Right lobe of liver (tissue), 6 donors: ENCODE results near the gene REPS1. TPM values are rescaled to one million over a fixed set of nuclear protein-coding genes. Genes with fewer than 3 reads are reported as not detected.
"Not testable (repeated sequence)": the region's sequence is repeated elsewhere in the genome, so short reads cannot be mapped to it uniquely, and the experiment has no call there.

Experiments used
- ATAC-seq, 4 donors: fragments of 200-7000 bp; cut with Tn5 transposase; one replicate each; pipeline ENCODE4 v1.9.1; 2020; ENCODE audit warnings: mild to moderate bottlenecking in 4 of 4, moderate library complexity in 4 of 4
- DNase-seq, 3 donors: peaks; one replicate each; pipeline ENCODE4 v3.0.0-alpha.2; 2020
- H3K27ac ChIP-seq, 3 donors: fragments of 200-600 bp; one replicate each; pipeline ENCODE4 v1.8.0; 2022
- H3K27me3 ChIP-seq, 2 donors: fragments of 200-600 bp; one replicate each; pipeline ENCODE4 v1.8.0; 2022
- H3K36me3 ChIP-seq, 4 donors: fragments of 200-600 bp; sonication (generic) in 1 of 4; one replicate each; pipeline versions ENCODE4 v1.5.1 to v1.8.0; 2017 to 2022; ENCODE audit warnings: control low read depth in 1 of 4
- H3K4me1 ChIP-seq, 4 donors: fragments of 200-600 bp; sonication (generic) in 1 of 4; one replicate each; pipeline versions ENCODE4 v1.5.1 to v1.8.0; 2017 to 2022; ENCODE audit warnings: control low read depth in 1 of 4
- H3K4me3 ChIP-seq, 3 donors: fragments of 200-600 bp; one replicate each; pipeline ENCODE4 v1.8.0; 2022
- H3K9me3 ChIP-seq, 4 donors: fragments of 200-600 bp; sonication (generic) in 1 of 4; one replicate each; pipeline versions ENCODE4 v1.5.1 to v1.8.0; 2017 to 2022; ENCODE audit warnings: control low read depth in 1 of 4
- POLR2A ChIP-seq: fragments of 450-650 bp; IDR thresholded peaks from one replicate; pipeline ENCODE4 v1.6.1; 2017; ENCODE audit warnings: antibody characterized with exemption, mild to moderate bottlenecking
- WGBS: methylation state at CpG from one replicate; pipeline ENCODE4 v1.1.6; 2018; ENCODE audit warnings: low coverage, low lambda C conversion rate; ENCODE audit not compliant: insufficient coverage; ENCODE audit errors: missing lambda C conversion rate; 5-methylcytosine and 5-hydroxymethylcytosine counted together
- intact Hi-C, 2 donors: fragments of 100-400 bp; cut with DNase I; formaldehyde crosslinking; loops; one replicate each; pipeline versions ENCODE4 v1.11.2 to v1.14.1; 2022
- total RNA-seq, 6 experiments: library from RNA; depleted of rRNA in 2 of 6; stranded (reverse); fragments of >200 nt in 2 of 6; fragmentation: NEBNext Ultra II Directional in 3 of 6; extraction: Animal tissue kit (Norgen Biotek cat#: 25700) in 3 of 6; gene quantifications; one replicate each; pipeline versions ENCODE4 v1.1.0 to v1.2.4, GENCODE V29; 2016 to 2023
- TF ChIP-seq, protein P1 (sequence below), 4 donors: fragments of 200-600 bp in 3 of 4; fragments of 450-650 bp in 1 of 4; IDR thresholded peaks; one replicate each; pipeline versions ENCODE4 v1.5.1 to v1.8.0; 2016 to 2022; ENCODE audit warnings: antibody characterized with exemption in 4 of 4, mild to moderate bottlenecking in 2 of 4
- donor health status: DM: no; HTN: yes; CAD: no.
- donor health status: DM: no; HTN: no; CAD: no.
- donor health status: DM: no; HTN: no; CAD: no.
- donor health status: DM: no; HTN: yes; CAD: no.
- donor health status: DM: no; HTN: yes; CAD: no.

The REPS1 gene
- total RNA-seq, 6 experiments from 2014 or later, result 17.0 to 68.0 (median 34.0) TPM

DNA sequence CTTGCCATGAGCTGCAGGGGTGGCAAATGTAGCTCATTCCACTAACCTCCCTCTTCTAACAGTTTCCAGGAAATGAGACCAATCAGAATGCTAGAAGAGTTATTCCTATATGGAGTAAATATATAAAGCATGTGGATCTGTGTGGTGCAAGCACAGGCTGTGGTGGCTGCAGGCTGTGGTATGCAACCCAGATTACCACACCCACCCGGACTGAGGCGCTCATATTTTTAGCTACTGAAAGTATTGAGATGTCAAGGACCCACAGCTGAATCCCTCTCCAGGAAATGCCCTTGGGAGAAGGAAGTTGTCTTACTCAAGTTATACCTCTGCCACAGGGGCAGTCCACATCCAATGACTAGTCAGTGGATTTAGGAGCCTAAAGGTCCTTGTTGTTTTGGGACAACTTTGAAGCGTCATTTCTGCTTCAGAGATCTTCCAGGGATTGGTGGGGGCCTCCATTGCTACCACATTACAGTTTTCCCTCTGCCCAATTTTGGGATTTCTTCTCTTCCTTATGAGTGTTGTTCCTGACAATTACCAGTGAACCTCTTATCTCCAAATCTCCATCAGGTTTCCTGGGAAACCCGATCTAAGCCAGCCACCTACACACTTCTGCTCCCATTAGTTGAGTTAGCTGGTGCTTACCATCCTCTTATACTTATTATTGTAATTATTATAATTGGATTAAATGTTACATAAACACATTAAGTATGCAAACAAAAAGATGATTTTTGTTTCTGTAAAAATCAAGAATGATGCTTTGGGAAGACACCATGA lies 12.1 kb upstream of the REPS1 start:
- Histone ChIP-seq H3K9me3 (no peaks in the 10 kb centered on the region), H3K4me1 (peaks cover 0 to 31% (median 15%) of the 10 kb centered on the region in 4 donors), H3K4me3 (no peak overlapping the region), H3K27ac (no peak overlapping the region), H3K36me3 (no peaks in the 10 kb centered on the region), H3K27me3 (no peaks in the 10 kb centered on the region)
- TF ChIP-seq, protein P1, sequence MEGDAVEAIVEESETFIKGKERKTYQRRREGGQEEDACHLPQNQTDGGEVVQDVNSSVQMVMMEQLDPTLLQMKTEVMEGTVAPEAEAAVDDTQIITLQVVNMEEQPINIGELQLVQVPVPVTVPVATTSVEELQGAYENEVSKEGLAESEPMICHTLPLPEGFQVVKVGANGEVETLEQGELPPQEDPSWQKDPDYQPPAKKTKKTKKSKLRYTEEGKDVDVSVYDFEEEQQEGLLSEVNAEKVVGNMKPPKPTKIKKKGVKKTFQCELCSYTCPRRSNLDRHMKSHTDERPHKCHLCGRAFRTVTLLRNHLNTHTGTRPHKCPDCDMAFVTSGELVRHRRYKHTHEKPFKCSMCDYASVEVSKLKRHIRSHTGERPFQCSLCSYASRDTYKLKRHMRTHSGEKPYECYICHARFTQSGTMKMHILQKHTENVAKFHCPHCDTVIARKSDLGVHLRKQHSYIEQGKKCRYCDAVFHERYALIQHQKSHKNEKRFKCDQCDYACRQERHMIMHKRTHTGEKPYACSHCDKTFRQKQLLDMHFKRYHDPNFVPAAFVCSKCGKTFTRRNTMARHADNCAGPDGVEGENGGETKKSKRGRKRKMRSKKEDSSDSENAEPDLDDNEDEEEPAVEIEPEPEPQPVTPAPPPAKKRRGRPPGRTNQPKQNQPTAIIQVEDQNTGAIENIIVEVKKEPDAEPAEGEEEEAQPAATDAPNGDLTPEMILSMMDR (IDR thresholded peaks at IDR 0.05), result no peak
- TF ChIP-seq POLR2A, result no peak
- WGBS, result 82% methylated on average over 3 of the region's 4 CpGs
- intact Hi-C loops, result no loop called here
- DNase-seq (no peak), ATAC-seq (no peak)

DNA sequence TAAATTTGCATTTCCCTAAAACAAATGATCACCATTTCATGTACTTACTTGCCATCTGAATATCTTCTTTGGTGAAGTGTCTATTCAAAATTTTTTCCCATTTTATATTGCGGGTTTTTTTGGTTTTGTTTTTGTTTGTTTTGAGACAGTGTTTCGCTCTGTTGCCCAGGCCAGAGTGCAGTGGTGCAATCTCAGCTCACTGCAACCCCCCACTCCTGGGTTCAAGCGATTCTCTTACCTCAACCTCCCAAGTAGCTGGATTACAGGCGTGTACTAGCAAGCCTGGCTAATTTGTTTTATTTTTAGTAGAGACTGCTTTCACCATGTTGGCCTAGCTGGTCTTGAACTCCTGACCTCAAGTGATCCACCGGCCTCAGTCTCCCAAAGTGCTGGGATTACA lies 9.1 kb upstream of the REPS1 start:
- H3K36me3 ChIP-seq, result no peaks in the 10 kb centered on the region
- WGBS, result 22% methylated on average over 5 of the region's 5 CpGs
- TF ChIP-seq POLR2A, result no peak
- TF ChIP-seq, protein P1 (IDR thresholded peaks at IDR 0.05), result no peak
- ATAC-seq (peak in 3 of 4 donors; percentile 39 to 63 (median 45)), DNase-seq (peak in 2 of 3 donors; percentile 62 to 66)
- peak overlapping the region in 2 of 3 donors; percentile 54 to 56 for H3K27ac ChIP-seq
- intact Hi-C loops, result no loop called here
- no peaks in the 10 kb centered on the region for H3K27me3 ChIP-seq
- H3K4me1 ChIP-seq, result peaks cover 0 to 53% (median 19%) of the 10 kb centered on the region in 4 donors
- no peaks in the 10 kb centered on the region for H3K9me3 ChIP-seq
- no peak overlapping the region for H3K4me3 ChIP-seq

DNA sequence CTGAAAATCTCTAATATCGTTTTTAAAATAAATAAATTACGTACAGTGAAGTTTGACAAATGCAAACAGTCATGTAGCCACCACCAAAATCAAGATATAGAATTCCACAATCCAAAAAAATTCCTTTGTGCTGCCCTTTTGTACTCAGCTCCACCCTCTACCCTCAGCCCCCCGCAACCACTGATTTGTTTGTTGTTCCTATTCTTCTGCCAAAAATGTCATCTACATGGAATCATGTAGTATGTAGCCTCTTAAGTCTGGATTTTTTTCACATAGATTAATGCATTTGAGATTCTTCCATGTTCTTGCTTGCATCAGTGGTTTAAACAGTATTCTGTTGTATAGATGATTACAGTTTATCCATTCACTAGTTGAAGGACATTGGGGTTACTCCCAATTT lies 8.5 kb upstream of the REPS1 start:
- Histone ChIP-seq H3K4me1 (peaks cover 0 to 58% (median 21%) of the 10 kb centered on the region in 4 donors), H3K4me3 (peak overlapping the region in 1 of 3 donors; percentile 13), H3K9me3 (no peaks in the 10 kb centered on the region), H3K36me3 (no peaks in the 10 kb centered on the region), H3K27ac (peak overlapping the region in 2 of 3 donors; percentile 54 to 63), H3K27me3 (no peaks in the 10 kb centered on the region)
- peak; percentile 68 to 84 (median 76) for ATAC-seq
- TF ChIP-seq POLR2A, result no peak
- TF ChIP-seq, protein P1 (IDR thresholded peaks at IDR 0.05), result no peak
- 38% methylated on average over 3 of the region's 3 CpGs for WGBS
- DNase-seq, result peak in 2 of 3 donors; percentile 62 to 79
- intact Hi-C loops, result no loop called here

DNA sequence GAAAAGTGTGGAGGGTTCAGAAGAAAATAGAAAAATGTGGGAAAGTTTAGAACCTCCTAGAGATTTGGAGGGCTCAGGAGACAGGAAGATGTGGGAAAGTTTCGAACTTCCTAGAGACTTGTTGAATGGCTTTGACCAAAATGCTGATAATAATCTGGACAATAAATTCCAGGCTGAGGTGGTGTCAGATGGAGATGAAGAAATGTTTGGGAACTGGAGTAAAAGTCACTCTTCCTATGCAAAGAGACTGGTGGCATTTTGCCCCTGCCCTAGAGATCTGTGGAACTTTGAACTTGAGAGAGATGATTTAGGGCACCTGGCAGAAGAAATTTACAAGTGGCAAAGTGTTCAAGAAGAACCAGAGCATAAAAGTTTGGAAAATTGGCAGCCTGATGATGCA lies 5.4 kb upstream of the REPS1 start:
- ATAC-seq, result peak; percentile 6 to 26 (median 18)
- H3K4me1 ChIP-seq, result peaks cover 0 to 74% (median 27%) of the 10 kb centered on the region in 4 donors
- peak overlapping the region in 2 of 3 donors; percentile 52 to 63 for H3K27ac ChIP-seq
- H3K36me3 ChIP-seq, H3K27me3 ChIP-seq, H3K9me3 ChIP-seq, intact Hi-C loops, H3K4me3 ChIP-seq: not testable (repeated sequence)
- WGBS, result 41% methylated on average over 1 of the region's 1 CpG
- peak in 1 of 3 donors; percentile 65 for DNase-seq

DNA sequence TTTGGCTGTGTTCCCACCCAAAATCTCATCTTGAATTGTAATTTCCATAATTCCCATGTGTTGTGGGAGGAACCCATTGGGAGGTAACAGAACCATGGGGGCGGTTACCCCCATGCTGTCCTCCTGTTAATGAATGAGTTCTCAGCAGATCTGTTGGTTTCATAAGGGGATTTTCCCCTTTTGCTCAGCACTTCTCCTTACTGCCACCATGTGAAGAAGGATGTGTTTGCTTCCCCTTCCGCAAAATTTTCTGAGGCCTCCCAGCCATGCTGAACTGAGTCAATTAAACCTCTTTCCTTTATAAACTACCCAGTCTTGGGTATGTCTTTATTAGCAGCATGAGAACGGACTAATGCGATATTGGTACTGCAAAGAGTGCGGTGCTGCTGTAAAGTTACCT lies 4.9 kb upstream of the REPS1 start:
- Histone ChIP-seq H3K4me1 (peaks cover 0 to 75% (median 27%) of the 10 kb centered on the region in 4 donors), H3K27ac (peak overlapping the region in 2 of 3 donors; percentile 52 to 61)
- ATAC-seq, H3K9me3 ChIP-seq, H3K4me3 ChIP-seq, intact Hi-C loops, DNase-seq, H3K27me3 ChIP-seq, H3K36me3 ChIP-seq: not testable (repeated sequence)
- WGBS, result 84% methylated on average over 5 of the region's 5 CpGs
